ENCODE data around the gene ZGLP1.

The ZGLP1 gene

GRCh38 chr19:10316229-10317044 lies 6.8 kb upstream of the ZGLP1 start:
- TF ChIP-seq, protein P1, sequence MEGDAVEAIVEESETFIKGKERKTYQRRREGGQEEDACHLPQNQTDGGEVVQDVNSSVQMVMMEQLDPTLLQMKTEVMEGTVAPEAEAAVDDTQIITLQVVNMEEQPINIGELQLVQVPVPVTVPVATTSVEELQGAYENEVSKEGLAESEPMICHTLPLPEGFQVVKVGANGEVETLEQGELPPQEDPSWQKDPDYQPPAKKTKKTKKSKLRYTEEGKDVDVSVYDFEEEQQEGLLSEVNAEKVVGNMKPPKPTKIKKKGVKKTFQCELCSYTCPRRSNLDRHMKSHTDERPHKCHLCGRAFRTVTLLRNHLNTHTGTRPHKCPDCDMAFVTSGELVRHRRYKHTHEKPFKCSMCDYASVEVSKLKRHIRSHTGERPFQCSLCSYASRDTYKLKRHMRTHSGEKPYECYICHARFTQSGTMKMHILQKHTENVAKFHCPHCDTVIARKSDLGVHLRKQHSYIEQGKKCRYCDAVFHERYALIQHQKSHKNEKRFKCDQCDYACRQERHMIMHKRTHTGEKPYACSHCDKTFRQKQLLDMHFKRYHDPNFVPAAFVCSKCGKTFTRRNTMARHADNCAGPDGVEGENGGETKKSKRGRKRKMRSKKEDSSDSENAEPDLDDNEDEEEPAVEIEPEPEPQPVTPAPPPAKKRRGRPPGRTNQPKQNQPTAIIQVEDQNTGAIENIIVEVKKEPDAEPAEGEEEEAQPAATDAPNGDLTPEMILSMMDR (IDR thresholded peaks at IDR 0.05): no peak

- TF ChIP-seq, protein P1 (IDR thresholded peaks at IDR 0.05): no peak
Observed at GRCh38 chr19:10315335-10316214, 6.0 kb upstream of the ZGLP1 start, which contains the start of gene FDX2. Gene FDX2 (minus strand): TSS chr19:10316015. CDS start chr19:10315996, 19 bp downstream.

GRCh38 chr19:10306327-10306726 lies 3.3 kb downstream of the ZGLP1 start:
- TF ChIP-seq, protein P1 (IDR thresholded peaks at IDR 0.05): no peak

- TF ChIP-seq, protein P1 (IDR thresholded peaks at IDR 0.05): no peak
Observed at GRCh38 chr19:10305139-10305806, 4.3 kb downstream of the ZGLP1 start.

GRCh38 chr19:10299545-10300458 lies 9.8 kb downstream of the ZGLP1 start:
- TF ChIP-seq, protein P1 (IDR thresholded peaks at IDR 0.05): no peak

DNA sequence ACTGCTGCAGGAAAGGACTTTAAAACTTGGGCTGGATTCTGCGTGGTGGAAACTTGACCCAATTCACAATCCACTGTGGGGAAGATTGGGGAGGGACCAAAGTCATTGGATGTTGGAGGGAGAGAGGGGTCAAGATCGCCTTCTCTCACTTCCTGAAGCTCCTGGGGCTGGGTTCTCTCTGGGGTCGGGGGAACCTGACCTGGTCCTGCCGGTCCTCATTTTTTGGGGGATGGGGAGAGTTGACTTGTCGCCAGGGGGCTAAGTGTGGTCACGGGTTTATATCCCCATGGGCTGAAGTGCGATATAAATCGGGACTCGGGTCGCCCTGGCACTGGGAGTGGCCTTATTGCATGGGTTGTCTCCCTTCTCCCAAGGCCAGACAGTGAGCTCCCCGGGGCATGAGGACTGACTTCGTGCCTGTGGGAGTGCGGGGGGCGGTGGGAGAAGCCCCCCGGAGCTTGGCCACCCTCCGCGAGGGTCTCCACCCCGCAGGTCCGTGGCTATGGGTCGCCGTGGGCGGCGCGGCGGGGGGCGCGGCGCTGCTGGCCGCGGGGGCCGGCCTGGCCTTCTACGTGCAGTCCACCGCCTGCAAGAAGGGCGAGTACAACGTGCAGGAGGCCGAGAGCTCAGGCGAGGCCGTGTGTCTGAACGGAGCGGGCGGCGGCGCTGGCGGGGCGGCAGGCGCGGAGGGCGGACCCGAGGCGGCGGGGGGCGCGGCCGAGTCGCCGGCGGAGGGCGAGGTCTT lies 13.6 kb downstream of the ZGLP1 start:
- TF ChIP-seq, protein P1 (IDR thresholded peaks at IDR 0.05): no peak
